ENCODE measurements around the gene GSG1L. TPM values are rescaled to one million over a fixed set of nuclear protein-coding genes. Genes with fewer than 3 reads are reported as not detected.

GSG1L gene
- total RNA-seq, 1 donor: not detected

GRCh38 chr16:27929818-27930217 lies 133.7 kb downstream of the GSG1L start:
- Histone ChIP-seq H3K4me2 (ENCODE audit: insufficient read depth, low read length) (no peak overlapping the region), H3K36me3 (ENCODE audit: insufficient read depth, low read length) (no peaks in the 10 kb centered on the region), H3K4me3 (ENCODE audit: insufficient read depth, low read length) (no peak overlapping the region), H3K79me2 (ENCODE audit: insufficient read depth, low read length) (no peaks in the 10 kb centered on the region), H3K9me3 (ENCODE audit: low read depth, low read length) (no peaks in the 10 kb centered on the region), H2AFZ (ENCODE audit: low read length) (no peak overlapping the region), H4K20me1 (ENCODE audit: insufficient read depth, low read length) (no peaks in the 10 kb centered on the region), H3K27me3 (ENCODE audit: insufficient read depth, low read length) (peaks cover 10% of the 10 kb centered on the region), H3K4me1 (ENCODE audit: insufficient read depth, low read length) (no peaks in the 10 kb centered on the region), H3K27ac (ENCODE audit: low read depth, low read length) (no peak overlapping the region)
- no peak for TF ChIP-seq CTCF (IDR thresholded peaks at IDR 0.05; ENCODE audit: extremely low read depth, low read depth, low read length)
- no peak for DNase-seq (ENCODE audit: insufficient read length, low spot score, missing footprints)

GRCh38 chr16:27928542-27928941 lies 135.0 kb downstream of the GSG1L start:
- Histone ChIP-seq H4K20me1 (ENCODE audit: insufficient read depth, low read length) (no peaks in the 10 kb centered on the region), H2AFZ (ENCODE audit: low read length) (no peak overlapping the region), H3K4me3 (ENCODE audit: insufficient read depth, low read length) (no peak overlapping the region), H3K79me2 (ENCODE audit: insufficient read depth, low read length) (no peaks in the 10 kb centered on the region), H3K4me1 (ENCODE audit: insufficient read depth, low read length) (no peaks in the 10 kb centered on the region), H3K27me3 (ENCODE audit: insufficient read depth, low read length) (peaks cover 10% of the 10 kb centered on the region), H3K4me2 (ENCODE audit: insufficient read depth, low read length) (no peak overlapping the region), H3K36me3 (ENCODE audit: insufficient read depth, low read length) (no peaks in the 10 kb centered on the region), H3K27ac (ENCODE audit: low read depth, low read length) (no peak overlapping the region), H3K9me3 (ENCODE audit: low read depth, low read length) (no peaks in the 10 kb centered on the region)
- DNase-seq (ENCODE audit: insufficient read length, low spot score, missing footprints): no peak
- TF ChIP-seq CTCF (IDR thresholded peaks at IDR 0.05; ENCODE audit: extremely low read depth, low read depth, low read length): no peak

- H3K4me1 ChIP-seq (ENCODE audit: insufficient read depth, low read length): no peaks in the 10 kb centered on the region
- H2AFZ ChIP-seq (ENCODE audit: low read length): no peak overlapping the region
- H3K36me3 ChIP-seq (ENCODE audit: insufficient read depth, low read length): no peaks in the 10 kb centered on the region
- H3K4me3 ChIP-seq (ENCODE audit: insufficient read depth, low read length): no peak overlapping the region
- no peak overlapping the region for H3K27ac ChIP-seq (ENCODE audit: low read depth, low read length)
- H3K79me2 ChIP-seq (ENCODE audit: insufficient read depth, low read length): no peaks in the 10 kb centered on the region
- peaks cover 10% of the 10 kb centered on the region for H3K27me3 ChIP-seq (ENCODE audit: insufficient read depth, low read length)
- no peak for DNase-seq (ENCODE audit: insufficient read length, low spot score, missing footprints)
- no peak for TF ChIP-seq CTCF (IDR thresholded peaks at IDR 0.05; ENCODE audit: extremely low read depth, low read depth, low read length)
- H3K4me2 ChIP-seq (ENCODE audit: insufficient read depth, low read length): no peak overlapping the region
- no peaks in the 10 kb centered on the region for H3K9me3 ChIP-seq (ENCODE audit: low read depth, low read length)
- no peaks in the 10 kb centered on the region for H4K20me1 ChIP-seq (ENCODE audit: insufficient read depth, low read length)
Measured at GRCh38 chr16:27927266-27927901, 136.1 kb downstream of the GSG1L start.

- Histone ChIP-seq H3K4me3 (ENCODE audit: insufficient read depth, low read length) (no peak overlapping the region), H3K36me3 (ENCODE audit: insufficient read depth, low read length) (no peaks in the 10 kb centered on the region), H3K4me1 (ENCODE audit: insufficient read depth, low read length) (no peaks in the 10 kb centered on the region), H4K20me1 (ENCODE audit: insufficient read depth, low read length) (no peaks in the 10 kb centered on the region), H2AFZ (ENCODE audit: low read length) (no peak overlapping the region), H3K79me2 (ENCODE audit: insufficient read depth, low read length) (no peaks in the 10 kb centered on the region), H3K9me3 (ENCODE audit: low read depth, low read length) (no peaks in the 10 kb centered on the region), H3K27me3 (ENCODE audit: insufficient read depth, low read length) (peaks cover 10% of the 10 kb centered on the region), H3K27ac (ENCODE audit: low read depth, low read length) (no peak overlapping the region), H3K4me2 (ENCODE audit: insufficient read depth, low read length) (no peak overlapping the region)
- no peak for TF ChIP-seq CTCF (IDR thresholded peaks at IDR 0.05; ENCODE audit: extremely low read depth, low read depth, low read length)
- no peak for DNase-seq (ENCODE audit: insufficient read length, low spot score, missing footprints)
Measured at GRCh38 chr16:27925612-27926011, 137.9 kb downstream of the GSG1L start.

Data from osteoblast (primary cell).